ENCODE results near the gene RINL.
"Not testable (repeated sequence)": the region's sequence is repeated elsewhere in the genome, so short reads cannot be mapped to it uniquely, and the experiment has no call there.

RINL gene

DNA sequence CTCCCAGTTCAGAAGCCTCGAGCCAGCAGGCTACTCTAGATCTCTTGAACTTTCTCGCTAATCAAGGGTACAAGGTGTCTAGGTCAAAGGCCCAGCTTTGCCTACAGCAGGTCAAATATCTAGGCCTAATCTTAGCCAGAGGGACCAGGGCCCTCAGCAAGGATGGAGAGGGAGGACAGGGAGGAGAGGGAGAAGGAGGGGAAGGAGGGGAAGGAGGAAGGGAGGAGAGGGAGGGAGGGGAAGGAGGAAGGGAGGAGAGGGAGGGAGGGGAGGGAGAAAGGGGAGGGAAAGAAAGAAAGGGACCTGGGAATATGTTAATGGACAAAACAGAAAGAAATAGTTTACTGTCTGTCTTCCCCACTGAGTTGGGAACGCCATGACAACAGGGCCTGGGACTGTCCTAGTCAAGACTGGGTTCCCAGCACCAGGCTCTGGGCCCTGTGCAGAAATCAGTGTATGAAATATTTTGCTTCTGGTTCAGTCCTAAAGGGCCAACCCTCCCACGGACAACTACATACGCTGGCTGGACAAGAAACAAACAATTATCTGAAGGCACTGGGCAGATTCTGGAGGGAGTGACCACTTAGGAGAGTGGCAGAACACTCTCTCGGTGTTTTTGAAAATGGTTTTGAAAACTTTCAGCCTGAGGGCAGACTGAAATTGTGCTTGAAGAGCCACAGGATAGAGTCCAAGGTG is 51.1 kb downstream of the RINL start:
- ATAC-seq (no peak), DNase-seq (no peak)
- Mint-ChIP-seq H3K4me3 (no peak overlapping the region), H3K36me3 (ENCODE audit: low read depth) (peaks cover 32% of the 10 kb centered on the region), H3K4me1 (peaks cover 29% of the 10 kb centered on the region), H3K27me3 (no peaks in the 10 kb centered on the region), H3K27ac (no peak overlapping the region), H3K9me3 (no peaks in the 10 kb centered on the region)

DNA sequence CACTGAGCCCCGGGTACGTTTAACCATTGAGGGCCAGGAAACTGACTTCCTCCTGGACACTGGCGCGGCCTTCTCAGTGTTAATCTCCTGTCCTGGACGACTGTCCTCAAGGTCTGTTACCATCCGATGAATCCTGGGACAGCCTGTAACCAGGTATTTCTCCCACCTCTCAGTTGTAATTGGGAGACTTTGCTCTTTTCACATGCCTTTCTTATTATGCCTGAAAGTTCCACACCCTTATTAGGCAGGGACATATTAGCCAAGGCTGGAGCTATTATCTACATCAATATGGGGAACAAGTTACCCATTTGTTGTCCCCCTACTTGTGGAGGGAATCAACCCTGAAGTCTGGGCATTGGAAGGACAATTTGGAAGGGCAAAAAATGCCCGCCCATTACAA is 52.1 kb downstream of the RINL start:
- H3K9me3 Mint-ChIP-seq, H3K4me3 Mint-ChIP-seq, ATAC-seq, H3K27me3 Mint-ChIP-seq, H3K27ac Mint-ChIP-seq, DNase-seq: not testable (repeated sequence)
- Mint-ChIP-seq H3K36me3 (ENCODE audit: low read depth) (peaks cover 32% of the 10 kb centered on the region), H3K4me1 (peaks cover 21% of the 10 kb centered on the region)

DNA sequence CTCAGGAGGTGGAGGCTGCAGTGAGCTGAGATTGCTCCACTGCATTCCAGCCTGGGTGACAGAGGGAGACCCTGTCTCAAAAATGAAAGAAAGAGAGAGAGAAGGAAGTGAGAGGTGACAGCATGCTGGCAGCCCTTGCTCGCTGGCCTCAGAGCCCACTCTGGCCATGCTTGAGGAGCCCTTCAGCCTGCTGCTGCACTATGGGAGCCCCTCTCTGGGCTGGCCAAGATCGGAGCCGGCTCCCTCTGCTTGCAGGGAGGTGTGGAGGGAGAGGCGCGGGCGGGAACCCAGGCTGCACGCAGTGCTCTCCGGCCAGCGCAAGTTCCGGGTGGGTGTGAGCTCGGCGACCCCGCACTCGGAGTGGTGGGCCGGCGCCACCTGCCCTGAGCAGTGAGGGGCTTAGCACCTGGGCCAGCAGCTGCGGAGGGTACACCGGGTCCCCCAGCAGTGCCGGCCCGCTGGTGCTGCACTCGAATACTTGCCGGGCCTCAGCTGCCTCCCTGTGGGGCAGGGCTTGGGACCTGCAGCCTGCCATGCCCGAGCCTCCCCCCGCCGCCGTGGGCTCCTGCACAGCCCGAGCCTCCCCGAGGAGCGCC is 56.7 kb downstream of the RINL start:
- not testable (repeated sequence) for DNase-seq, H3K9me3 Mint-ChIP-seq, H3K4me3 Mint-ChIP-seq, H3K27me3 Mint-ChIP-seq, ATAC-seq, H3K4me1 Mint-ChIP-seq, H3K27ac Mint-ChIP-seq
- peaks cover 17% of the 10 kb centered on the region for H3K36me3 Mint-ChIP-seq (ENCODE audit: low read depth)

DNA sequence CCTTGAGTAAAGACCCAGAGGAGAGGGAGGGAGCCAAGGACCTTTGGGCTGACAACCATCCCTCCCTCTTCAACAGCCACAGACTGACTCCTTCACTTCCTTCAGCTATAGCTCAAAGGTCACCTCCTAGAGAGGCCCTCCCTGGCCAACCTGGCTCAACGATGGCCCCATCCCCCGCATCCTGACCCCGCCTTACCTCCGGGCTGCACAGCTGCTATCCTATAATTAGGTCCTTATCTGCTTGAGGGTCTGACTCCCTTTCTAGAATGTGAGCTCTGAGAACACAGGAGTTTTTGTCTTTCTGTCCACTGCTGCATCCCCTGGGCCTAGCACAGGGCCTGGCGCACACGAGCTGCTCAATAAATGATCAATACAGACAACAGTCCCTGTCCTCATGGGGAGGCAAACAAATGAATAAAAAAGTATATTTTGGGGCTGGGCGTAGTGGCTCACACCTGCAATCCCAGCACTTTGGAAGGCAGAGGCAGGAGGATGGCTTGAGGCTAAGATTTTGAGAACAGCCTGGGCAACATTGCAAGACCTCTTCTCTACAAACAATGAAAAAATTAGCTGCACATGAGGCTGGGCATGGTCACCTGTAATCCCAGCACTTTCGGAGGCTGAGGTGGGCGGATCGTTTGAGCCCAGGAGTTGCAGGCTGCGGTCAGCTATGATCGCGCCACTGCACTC is 58.7 kb downstream of the RINL start:
- Mint-ChIP-seq H3K27me3 (no peaks in the 10 kb centered on the region), H3K4me3 (no peak overlapping the region), H3K27ac (no peak overlapping the region), H3K36me3 (ENCODE audit: low read depth) (peaks cover 23% of the 10 kb centered on the region), H3K4me1 (peaks cover 2% of the 10 kb centered on the region), H3K9me3 (no peaks in the 10 kb centered on the region)
- DNase-seq (no peak), ATAC-seq (no peak)
